ENCODE data around the gene SLCO2A1.

DNA sequence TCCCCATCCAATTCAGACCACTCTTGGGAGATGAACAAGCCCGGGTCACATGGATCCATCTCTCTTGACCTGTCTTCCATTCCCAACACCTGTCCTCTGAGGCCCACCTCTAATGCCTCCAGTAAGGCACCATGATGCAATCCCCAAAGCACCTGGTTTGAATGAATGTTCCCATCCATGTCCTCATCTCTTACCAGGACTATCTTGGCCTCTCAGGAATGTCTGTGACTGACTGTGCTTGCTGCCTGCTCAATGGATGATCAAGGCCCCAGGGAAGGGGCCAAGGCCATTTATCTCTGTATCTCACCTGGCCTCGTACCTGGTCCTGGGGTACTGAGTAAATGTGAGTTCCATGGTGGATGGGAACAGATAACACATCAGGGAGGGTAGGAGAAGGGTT is 49.7 kb downstream of the SLCO2A1 start:
- TF ChIP-seq SUZ12 (IDR thresholded peaks at IDR 0.05; ENCODE audit: extremely low read depth, insufficient read depth, insufficient read length): no peak
- no peak for TF ChIP-seq YY1 (IDR thresholded peaks at IDR 0.05; ENCODE audit: insufficient read depth, insufficient read length)
- no peak for TF ChIP-seq ZNF274 (IDR thresholded peaks at IDR 0.05; ENCODE audit: low read depth, low read length)

All from NT2/D1 (cell line).